Measurements from ENCODE around the gene CCDC197.

CCDC197 gene

GRCh38 chr14:94045101-94045500 is 48.0 kb downstream of the CCDC197 start:
- no peak for DNase-seq

DNA sequence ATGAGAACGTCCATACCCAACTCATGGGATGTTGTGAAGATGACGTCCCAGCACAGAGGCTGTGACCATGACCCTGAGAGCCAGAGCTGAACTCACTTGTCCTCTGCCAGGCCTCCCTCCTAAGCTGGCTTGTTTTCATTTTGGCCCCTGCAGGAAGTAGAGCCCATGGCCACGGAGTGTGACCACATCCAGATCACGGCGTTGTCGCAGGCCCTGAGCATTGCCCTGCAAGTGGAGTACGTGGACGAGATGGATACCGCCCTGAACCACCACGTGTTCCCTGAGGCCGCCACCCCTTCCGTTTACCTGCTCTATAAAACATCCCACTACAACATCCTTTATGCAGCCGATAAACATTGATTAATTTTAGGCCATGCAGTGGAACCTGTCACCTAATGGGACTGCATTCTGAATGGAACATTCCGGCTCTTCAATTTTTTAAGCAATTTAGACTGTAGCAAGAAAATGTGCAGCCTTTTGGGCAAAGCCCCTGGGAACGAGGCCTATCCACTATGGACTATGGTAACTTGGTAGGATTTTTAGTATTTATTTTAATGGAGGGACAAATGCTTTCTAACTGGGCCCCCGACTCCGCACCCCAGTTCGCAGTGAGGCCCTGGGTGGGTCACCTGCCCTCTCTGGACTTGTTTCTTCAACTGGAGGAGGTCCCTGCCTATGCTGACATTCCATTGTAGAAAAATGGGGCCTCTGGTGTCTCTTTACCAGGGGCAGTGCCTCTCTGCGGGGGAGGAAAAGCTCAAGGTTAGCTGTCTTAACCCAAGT is 48.7 kb downstream of the CCDC197 start:
- no peak for DNase-seq

DNA sequence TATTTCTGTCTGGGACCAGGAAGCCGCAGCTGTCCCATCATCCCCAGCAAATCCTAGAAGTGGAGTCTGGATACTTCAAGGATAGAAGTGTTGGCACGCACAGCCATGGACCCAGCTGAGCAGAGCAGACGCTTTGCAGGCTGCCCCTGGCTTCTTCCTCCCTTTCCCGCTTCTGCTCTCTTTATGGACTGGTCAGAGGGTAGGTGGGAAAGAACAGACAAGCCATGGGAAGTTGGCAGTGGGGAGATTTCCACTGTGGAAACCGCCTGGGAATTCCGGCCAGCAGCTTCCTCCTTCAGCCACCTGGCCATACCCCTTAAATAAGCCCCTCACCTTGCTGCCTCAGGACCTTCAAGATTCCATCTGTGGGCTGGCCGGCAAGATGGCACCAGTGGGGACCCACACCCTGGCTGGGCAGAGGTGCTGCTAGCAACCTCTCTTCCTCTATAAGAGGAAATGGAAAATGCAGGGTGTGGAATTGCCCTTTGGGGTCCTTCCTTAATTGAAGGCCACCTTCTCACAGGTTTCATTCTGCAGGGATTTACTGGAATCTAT is 49.7 kb downstream of the CCDC197 start:
- DNase-seq: no peak

- no peak for DNase-seq
Observed at GRCh38 chr14:94047581-94047980, 50.5 kb downstream of the CCDC197 start.

DNA sequence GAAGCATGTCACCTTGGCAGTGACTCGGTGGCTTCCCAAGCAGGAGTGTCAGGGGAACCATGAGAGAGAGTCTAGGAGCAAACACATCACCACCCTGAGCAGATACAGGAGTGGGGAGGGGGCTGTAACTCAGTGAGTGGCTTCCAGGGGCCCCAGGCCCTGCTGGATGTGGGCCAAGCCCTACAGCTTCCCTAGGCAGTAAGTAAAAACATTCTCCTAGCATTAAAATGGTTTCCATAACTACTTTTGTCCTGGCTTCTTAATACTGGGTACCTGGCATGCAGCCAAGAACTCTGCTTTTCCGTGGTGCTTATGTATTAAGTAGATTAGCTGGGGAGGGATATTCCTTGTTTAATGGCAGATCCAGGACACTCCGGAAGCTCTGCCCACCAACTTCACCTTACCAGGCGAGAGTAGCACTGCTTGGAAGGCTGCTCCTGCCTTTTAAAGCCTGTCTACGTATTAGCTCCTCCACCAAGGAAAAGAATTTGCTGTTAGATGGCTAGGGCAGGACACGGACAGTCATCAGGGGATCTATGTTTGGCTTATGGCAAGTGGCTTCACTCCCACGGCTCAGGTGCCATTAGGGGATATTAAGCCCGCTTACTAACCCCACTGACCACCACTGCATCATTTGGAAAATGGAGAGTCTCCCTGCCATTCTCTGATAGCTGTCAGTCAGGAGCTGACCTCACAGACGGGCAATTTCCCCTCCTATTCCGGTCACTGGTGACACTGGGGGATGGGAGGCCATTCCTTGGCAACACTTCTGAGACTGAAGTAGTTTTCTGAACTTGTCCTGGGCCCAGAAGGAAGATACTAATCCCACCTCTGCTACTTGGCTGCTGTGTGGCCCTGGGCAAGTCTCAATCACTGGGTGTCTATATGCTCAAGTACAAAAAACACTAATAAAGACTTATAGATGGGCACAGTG is 51.9 kb downstream of the CCDC197 start:
- DNase-seq: no peak

GRCh38 chr14:94049625-94050023 is 52.5 kb downstream of the CCDC197 start:
- no peak for DNase-seq

GRCh38 chr14:94050231-94050880 is 53.3 kb downstream of the CCDC197 start:
- no peak for DNase-seq

DNA sequence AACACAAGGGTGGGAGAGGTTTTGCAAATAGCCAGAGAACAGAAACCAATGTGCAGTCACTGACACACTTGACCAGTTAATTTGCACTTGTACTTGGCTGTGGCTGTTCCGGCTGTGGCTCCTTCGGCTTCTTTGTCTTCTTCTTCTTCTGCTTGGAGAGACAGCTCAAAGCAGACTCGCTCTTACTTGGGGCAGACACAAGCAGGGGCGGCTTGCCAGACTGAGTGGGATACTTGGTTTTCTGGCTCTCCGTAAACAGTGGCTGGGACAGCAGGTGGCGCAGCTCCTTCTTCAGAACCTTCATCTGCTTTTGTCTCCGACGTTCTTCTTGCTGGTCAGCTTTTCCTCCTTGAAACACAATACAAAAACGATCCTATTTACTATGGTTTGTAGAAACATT is 54.0 kb downstream of the CCDC197 start:
- no peak for DNase-seq

- DNase-seq: no peak
Observed at GRCh38 chr14:94051779-94052178, 54.7 kb downstream of the CCDC197 start.

DNA sequence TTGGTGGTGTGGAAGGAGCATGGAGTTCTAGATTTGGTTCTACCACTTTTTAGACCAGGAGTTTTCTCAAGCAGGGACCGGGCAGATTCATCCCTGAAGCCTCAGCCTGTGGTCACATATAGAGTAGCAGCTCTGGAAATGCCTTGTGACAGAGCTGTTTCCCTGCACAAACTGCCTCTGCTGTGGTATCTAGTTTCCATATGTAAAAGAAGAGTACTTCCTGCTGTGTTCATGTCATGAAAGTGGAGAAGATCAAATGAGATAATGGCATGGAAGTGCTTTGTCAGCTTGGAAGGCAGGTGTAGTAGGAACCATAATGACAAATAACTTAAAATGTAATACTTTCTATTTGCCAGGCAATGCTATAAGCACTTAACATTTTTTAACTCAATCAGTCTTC is 55.1 kb downstream of the CCDC197 start:
- no peak for DNase-seq

DNA sequence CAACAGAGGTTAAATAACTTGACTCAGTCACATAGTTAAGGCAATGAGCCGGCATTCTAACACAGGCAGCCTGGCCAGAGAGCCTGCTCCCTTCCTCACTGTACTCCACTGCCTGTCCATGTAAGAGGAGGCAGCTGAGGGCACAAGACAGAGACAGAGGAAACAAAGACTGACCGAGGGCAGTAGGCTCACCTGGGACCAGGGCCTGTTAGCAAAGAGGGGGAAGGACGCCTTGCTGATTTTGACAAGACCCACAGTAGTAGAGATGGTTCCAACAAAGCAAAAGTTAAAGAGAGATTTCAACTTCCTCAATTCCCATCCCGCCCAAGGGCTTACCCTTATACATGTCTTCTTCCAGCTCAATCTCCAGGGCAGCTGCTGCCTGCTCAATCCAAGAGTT is 55.6 kb downstream of the CCDC197 start:
- no peak for DNase-seq

DNA sequence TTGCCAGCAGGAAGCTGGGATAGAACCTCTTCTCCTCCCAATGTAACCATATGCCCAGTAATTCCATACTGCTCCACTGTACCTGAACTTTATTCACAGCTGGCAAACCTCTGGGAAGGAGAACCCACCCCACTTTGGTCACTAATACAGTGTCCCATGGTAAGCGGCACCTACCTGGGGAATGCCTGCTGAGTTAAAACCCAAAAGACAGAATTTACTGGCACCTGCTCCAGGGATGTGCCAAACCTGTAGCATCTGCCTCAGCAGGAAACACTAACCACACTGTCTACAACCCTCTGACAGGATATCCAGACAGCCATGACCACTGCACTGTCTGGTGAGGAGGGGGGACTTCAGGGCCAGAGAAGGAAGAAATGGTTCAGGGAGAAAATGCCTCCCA is 57.3 kb downstream of the CCDC197 start:
- no peak for DNase-seq

DNA sequence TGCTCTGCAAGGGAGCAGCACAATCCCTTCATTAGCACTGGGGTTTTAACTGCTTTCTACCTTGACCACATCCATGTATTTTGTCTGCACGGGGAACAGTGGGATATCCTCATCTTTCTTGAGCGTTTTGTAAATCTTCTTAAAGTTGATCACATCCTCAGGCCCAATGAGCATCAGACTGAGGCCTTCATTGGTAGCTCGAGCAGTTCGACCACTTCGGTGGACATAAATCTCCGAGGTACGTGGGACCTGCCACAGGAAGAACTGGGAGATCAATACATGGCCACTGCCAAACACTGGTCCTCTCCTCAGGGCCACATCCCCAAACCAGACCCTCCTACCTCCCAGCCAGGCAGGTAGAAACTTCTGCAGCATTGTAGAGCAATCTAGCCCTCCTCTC is 57.8 kb downstream of the CCDC197 start:
- DNase-seq: no peak

DNA sequence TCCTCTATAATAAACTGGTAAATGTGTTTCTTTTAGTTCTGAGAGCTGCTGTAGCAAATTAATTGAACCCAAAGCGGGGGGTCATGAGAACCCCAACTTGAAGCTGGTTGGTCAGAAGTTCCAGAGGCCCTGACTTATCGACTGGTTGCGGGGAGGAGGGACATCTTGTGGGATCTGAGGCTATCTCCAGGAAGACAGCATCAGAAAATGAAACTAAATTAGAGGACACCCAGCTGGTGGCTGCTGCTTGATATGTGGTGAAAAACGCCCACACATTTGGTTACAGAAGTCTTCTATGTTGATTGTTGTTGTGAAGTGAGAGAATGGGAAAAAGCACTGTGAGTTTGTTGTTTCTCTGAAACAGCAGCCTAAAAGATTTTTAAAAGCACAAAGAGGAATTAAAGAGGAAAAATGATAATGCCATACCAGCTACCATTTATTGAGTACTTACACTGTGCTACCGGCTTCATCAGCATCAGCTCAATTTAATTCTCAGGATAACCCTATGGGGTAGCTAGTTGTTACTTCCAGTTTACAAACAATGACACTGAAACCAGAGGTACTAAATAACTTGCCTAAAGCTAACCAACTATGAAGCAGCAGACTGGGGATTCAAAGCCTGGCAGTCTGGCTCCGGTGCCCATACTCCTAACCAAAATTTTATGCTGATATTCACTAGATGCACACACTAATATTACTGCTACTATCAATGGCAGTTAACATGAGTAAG is 59.6 kb downstream of the CCDC197 start:
- peak in 1 of 2 donors; percentile 44 for DNase-seq

DNA sequence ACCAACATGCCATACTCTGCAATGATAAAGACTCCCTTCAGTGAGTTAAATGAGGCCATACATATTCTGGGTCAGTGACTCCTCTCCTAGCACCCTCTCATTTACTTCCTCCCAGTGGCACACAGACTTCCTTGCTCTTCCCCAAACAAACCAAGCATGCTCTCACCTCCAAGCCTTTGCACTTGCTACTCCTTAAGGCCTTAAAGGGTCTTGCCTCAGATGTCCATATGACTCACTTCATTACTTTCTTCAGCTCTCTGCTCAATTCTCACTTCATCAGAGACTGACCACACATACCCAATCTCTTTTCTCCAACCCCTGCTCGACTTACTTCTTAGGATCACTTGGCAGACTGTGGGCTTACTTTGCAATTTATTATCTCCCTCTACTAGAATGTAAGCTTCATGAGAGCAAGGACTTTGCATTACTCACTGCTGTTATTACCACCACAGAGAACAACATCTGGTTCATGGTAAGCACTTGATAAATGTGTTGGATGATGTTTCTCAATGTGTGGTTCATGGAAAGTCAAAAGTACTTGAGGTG is 61.1 kb downstream of the CCDC197 start:
- no peak for DNase-seq

Data from CD4-positive, alpha-beta T cell treated with Interleukin-1 beta for 1 hour (primary cell).